Left colon (tissue), 2 donors: ENCODE data around the gene BTBD1. TPM values are rescaled to one million over a fixed set of nuclear protein-coding genes. Genes with fewer than 3 reads are reported as not detected.
"Not testable (repeated sequence)": the region's sequence is repeated elsewhere in the genome, so short reads cannot be mapped to it uniquely, and the experiment has no call there.

Experiments
- ATAC-seq: fragments of 200-7000 bp; cut with Tn5 transposase; one replicate; pipeline ENCODE4 v1.9.1; 2020; ENCODE audit warnings: mild to moderate bottlenecking, moderate library complexity
- DNase-seq, 2 donors: peaks; one replicate each; pipeline ENCODE4 v3.0.0-alpha.2; 2020
- intact Hi-C, 2 donors: fragments of 100-400 bp; cut with DNase I in 1 of 2; cut with micrococcal nuclease in 1 of 2; formaldehyde crosslinking; loops; one replicate each; pipeline versions ENCODE4 v1.11.2 to v1.14.0; 2022; cut with DNase I, micrococcal nuclease
- total RNA-seq, 2 donors: library from RNA; stranded (reverse); fragmentation: NEBNext Ultra II Directional; extraction: Animal tissue kit (Norgen Biotek cat#: 25700); gene quantifications; one replicate each; pipeline ENCODE4 v1.2.1, GENCODE V29; 2021
- donor health status: DM: no; HTN: no; CAD: no.
- donor health status: DM: yes; HTN: yes; CAD: no.

BTBD1 gene
- total RNA-seq, 2 donors from 2014 or later, result 62.8 to 70.1 TPM

DNA sequence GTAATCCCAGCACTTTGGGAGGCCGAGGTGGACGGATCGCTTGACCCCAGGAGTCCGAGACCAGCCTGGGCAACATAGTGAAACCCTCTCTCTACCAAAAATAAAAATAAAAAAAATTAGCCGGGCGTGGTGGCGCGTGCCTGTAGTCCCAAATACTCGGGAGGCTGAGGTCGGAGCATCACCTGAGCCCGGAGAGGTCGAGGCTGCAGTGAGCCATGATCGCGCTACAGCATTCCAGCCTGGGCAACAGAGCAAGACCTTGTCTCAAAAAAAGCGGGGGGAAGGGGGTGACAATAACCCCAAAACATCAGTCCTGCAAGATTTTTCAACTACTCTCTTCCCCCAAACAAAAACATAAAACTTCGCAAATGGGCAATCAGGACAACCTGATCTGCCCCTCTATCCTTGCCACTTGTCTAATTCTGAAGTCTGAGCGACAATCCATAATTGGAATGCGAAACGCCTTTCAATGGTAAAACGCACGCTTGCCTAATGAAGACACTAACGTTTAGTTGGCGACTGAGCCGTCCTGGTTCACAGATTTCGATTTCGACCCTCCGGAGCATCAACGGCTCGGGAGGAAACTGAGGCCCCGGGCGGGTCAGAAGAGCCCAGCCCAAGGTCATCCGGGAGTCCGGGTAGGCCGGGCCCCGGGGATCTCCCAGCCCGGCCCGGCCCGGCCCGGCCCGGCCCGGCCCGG is 868 bp downstream of the BTBD1 start:
- ATAC-seq, result no peak
- intact Hi-C loops, result no loop called here
- DNase-seq, result peak in 1 of 2 donors; percentile 26

DNA sequence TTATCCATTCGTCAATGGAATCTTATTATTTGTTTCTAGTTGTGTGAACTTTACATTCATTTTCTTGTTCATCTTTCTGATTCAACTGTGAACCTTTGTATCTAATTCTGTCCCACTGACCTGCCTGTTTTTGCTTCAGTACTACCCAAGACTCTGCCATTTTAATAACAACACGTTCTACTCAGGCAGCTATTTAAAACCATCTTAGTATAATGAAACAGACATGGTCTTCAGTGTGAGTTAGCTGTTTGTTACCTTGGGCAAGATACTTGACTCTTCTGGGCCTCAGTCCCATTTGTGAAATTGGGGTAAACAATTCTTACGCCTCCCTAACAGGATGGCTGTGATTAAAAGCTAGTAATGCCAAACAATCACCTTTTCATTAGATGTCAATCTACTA is 1.6 kb downstream of the BTBD1 start:
- DNase-seq (no peak), ATAC-seq (no peak)
- intact Hi-C loops, result no loop called here

GRCh38 chr15:83064859-83065258 is 2.2 kb downstream of the BTBD1 start:
- ATAC-seq (no peak), DNase-seq (no peak)
- intact Hi-C loops, result no loop called here

DNA sequence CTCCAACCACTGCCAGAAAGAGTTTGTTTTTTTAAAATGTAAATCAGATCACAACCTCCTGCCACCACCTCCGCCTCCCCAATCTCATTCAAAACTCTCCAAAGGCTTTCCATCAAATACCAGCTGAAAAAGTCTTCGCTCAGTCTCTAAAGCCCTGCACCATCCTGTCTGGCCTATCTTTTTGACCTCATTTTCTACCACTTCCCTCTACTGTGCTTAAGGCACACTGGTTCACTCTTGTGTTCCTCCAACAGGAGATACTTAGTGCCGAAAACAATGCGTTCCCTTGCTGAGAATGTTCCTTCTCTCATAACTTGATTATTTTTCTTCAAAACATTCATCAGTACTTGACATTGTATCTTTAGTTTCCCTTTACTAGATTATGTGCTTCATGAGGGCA is 3.5 kb downstream of the BTBD1 start:
- ATAC-seq, result no peak
- no peak for DNase-seq
- intact Hi-C loops, result no loop called here

DNA sequence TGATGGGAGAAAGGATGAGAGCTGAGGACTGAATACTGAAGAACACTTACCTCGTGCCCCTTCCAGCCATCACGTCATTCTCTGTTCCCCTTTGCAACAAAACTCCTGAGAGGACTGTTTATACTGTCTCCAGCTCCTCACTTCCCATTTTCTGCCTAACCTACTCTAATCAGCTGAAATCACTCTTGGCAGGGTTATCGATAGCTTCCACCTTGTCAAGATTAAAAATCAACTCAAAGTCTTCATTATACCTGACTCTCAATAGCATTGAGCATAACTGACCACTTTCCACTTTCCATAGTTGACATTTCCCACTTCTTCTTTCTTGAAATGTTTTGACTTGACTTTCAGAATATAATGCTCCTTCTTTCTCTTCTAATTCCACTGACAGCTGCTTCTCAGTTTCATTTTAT is 4.3 kb downstream of the BTBD1 start:
- DNase-seq (no peak), ATAC-seq (no peak)
- intact Hi-C loops, result no loop called here

DNA sequence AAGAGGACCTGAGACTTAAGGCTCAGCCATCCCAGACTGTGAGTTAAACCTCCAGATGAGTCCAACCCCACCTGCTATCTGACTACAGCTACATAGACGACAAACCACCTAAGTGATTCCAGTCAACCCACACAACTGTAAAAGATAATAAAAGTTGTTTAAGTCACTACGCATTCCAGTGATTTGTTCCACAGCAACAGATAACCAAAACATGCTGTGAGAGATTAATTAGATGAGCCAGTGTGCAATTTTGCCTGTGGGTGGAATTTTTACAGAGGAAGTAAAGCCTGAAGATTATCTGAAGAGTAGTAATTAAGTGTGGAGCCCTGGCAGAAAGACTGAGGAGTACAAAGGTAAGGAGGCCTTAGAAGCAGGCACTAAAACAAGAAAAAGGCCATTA is 5.4 kb downstream of the BTBD1 start:
- peak; percentile 50 for ATAC-seq

DNA sequence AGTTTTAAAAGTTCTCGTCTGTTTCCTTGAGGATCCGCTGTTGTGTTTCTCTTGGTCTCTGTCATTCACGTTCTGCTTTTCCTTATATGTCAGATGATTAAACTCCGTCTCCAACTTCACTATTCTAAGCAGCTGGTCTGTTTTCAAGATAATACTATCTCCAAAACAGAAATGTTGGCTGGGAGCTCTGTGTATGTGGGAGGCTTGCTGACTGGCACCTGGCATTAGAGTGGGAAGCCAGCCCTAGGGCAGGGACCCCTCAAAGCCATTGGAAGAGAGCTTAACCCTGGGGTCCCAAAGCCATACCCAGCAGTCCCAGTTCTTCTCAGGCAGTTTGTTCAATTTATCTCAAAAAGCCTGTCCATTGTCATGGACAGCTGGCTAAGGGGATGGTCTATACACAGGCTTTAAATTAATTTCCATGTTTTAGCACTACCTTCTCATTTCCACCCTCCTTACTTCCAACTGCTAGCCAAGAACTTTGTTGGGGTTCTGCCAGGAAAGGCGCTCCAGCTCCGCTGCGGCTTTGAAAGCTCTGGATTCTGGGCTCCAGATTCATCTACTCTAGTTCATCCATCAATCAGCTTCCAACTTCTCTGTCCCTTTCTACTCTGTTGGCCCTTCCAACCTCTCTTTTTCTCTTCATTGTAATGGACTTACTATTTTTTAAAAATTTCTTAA is 9.2 kb downstream of the BTBD1 start:
- DNase-seq, result no peak
- no peak for ATAC-seq
- intact Hi-C loops, result no loop called here

More for the DNA sequence above, 5.4 kb downstream of the BTBD1 start:
- no peak for DNase-seq
- intact Hi-C loops, result no loop called here

GRCh38 chr15:83057002-83057401 is 10.1 kb downstream of the BTBD1 start:
- intact Hi-C loops, result no loop called here
- no peak for DNase-seq
- no peak for ATAC-seq

- ATAC-seq (peak; percentile 97), DNase-seq (no peak)
- intact Hi-C loops, result no loop called here
These were observed 13.9 kb downstream of the BTBD1 start for GRCh38 chr15:83053151-83053550.

DNA sequence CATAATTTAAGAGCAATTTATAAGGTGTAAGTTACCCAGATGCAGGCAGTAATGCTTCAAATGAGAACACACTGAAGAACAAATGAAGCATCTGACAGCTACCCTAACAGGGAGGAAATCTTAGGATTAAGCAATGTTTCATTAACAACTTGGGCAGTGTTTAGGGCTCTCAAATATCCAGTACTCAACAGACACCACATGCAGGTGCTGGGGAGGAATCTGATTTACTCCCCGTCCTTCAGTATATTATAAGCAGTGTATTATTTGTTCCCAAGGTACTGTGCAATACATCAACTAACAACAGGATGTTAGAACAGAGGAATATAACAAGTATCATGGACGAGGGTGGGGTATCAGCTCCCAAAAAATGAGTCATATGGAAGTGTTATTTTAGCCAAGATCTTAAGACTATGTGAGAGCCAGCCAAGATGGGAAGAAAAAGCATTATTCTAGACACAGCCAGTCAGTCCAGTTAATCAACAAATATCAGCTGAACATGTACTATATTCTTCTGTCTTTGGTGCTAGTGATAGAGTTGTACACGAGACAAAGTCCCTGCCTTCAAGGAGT is 20.4 kb downstream of the BTBD1 start:
- DNase-seq, result no peak
- ATAC-seq, result no peak
- intact Hi-C loops, result no loop called here

DNA sequence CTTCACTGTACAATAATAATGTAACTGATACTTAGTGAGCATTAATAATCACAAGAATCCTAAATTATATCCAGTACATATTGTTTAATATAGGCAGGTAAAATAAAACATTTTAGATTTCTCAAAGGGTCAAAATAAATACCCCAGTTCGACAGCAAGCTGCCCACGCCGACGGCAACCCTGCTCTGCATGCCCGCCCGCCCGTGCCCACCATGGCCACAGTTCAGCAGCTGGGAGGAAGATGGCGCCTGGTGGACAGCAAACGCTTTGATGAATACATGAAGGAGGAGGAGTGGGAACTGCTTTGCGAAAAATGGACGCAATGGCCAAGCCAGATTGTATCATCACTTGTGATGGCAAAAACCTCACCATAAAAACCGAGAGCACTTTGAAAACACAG is 22.9 kb downstream of the BTBD1 start:
- intact Hi-C loops, result no loop called here
- ATAC-seq (no peak), DNase-seq (no peak)

DNA sequence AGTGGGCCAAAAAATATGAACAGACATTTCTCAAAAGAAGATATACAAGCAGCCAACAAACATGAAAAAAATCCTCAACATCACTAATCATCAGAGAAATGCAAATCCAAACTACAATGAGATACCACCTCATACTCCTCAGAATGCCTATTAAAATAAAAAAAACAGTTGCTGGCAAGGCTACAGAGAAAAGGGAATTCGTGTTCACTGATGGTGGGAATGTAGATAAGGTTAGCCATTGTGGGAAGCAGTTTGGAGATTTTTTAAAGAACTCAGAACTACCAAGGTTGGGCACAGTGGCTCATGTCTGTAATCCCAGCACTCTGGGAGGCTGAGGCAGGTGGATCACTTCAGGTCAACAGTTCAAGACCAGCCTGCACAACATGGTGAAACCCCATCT is 27.8 kb downstream of the BTBD1 start:
- intact Hi-C loops, result no loop called here
- ATAC-seq (no peak), DNase-seq (no peak)

DNA sequence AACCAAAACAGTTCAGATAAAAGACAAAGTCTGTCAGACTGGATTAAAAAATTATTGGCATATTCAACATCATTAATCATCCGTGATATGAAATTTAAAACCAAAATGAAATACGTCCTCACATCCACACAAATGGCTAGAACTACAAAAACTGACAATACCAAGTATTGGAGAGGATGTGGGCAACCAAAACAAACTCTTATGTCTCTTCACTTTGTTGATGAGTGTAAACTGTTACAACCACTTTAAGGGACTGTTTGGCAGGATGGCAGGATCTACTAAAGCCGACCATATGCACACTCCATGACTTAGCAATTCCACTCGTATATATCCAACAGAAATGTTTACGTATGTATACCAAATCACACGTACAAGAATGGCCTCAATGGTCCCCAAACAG is 30.8 kb downstream of the BTBD1 start:
- DNase-seq (no peak), ATAC-seq (no peak)
- intact Hi-C loops, result no loop called here

DNA sequence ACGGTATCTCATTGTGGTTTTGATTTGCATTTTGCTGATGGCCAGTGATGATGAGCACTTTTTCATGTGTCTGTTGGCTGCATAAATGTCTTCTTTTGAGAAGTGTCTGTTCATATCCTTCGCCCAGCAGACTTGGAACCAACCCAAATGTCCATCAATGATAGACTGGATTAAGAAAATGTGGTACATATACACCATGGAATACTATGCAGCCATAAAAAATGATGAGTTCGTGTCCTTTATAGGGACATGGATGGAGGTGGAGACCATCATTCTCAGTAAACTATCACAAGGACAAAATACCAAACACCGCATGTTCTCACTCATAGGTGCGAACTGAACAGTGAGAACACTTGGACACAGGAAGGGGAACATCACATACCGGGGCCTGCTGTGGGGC is 35.8 kb downstream of the BTBD1 start:
- intact Hi-C loops, DNase-seq, ATAC-seq: not testable (repeated sequence)

- DNase-seq, result no peak
- ATAC-seq, result no peak
- intact Hi-C loops, result no loop called here
These were observed 37.0 kb downstream of the BTBD1 start for GRCh38 chr15:83030021-83030420.

GRCh38 chr15:83018436-83018835 is 48.6 kb downstream of the BTBD1 start:
- intact Hi-C loops, result loop anchor here in 1 of 2 donors (10.0 kb wide), 1 partner anchor 484 kb away; no protein-coding TSS in a partner anchor
- DNase-seq, result no peak
- no peak for ATAC-seq

DNA sequence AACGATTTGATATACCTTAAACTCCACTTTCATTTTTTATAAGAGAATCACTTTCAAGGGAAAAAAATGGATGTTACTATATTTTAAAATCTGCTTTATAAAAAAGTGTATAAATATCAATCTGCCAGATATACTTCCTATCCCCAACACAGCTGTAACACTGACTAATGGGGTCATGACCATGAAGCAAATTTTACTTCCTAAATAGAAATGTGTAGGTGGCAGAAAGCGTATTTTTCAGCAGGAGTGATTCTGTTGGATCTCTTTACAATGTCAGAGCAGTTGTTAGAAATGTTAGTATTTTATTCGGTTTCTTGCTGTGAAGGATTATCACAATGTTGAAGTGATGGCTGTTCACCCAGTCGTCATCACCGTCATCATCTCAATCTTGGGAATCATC is 50.1 kb downstream of the BTBD1 start:
- intact Hi-C loops, result loop anchor here in 1 of 2 donors (10.0 kb wide), 1 partner anchor 482 kb away; no protein-coding TSS in a partner anchor
- DNase-seq, result no peak
- ATAC-seq, result no peak

GRCh38 chr15:83015361-83015760 is 51.7 kb downstream of the BTBD1 start:
- DNase-seq (no peak), ATAC-seq (no peak)
- intact Hi-C loops, result loop anchor here in 1 of 2 donors (10.0 kb wide), 1 partner anchor 481 kb away; no protein-coding TSS in a partner anchor

- ATAC-seq (no peak), DNase-seq (no peak)
- intact Hi-C loops, result loop anchor here in 1 of 2 donors (10.0 kb wide), 1 partner anchor 479 kb away; no protein-coding TSS in a partner anchor
These were observed 52.8 kb downstream of the BTBD1 start for GRCh38 chr15:83014205-83014653.

DNA sequence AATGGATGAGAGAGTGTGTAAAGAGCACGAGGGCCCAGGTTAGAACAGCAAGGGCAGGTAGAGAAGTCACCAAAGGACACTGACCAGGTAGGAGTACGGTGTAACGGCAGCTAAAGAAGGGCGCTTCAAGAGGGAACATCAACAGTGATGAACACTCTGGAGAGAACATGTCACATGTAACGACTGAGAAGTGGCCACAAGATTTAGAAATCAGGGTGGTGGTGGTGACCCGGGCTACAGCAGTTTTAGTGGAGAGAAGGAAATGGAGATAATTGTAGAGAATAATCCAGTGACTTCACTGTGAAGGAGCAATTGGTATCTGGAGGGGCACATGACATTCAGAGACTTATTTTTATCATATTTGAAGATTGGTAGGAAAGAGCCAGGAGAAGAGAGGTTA is 54.4 kb downstream of the BTBD1 start:
- no peak for DNase-seq
- ATAC-seq, result no peak
- intact Hi-C loops, result loop anchor here in 1 of 2 donors (10.0 kb wide), 1 partner anchor 478 kb away; no protein-coding TSS in a partner anchor
